T-cell (primary cell): ENCODE measurements around the gene KLHL26. TPM values are rescaled to one million over a fixed set of nuclear protein-coding genes. Genes with fewer than 3 reads are reported as not detected.

Experiments
- ATAC-seq, 4 experiments: fragments of 200-7000 bp in 3 of 4; fragments of 150-1000 bp in 1 of 4; cut with Tn5 transposase; replicated peaks in 1 of 4; 1 replicate in 3 of 4; 2 replicates in 1 of 4; pipeline ENCODE4 v1.10.0; 2021; ENCODE audit warnings: moderate library complexity in 3 of 4, mild to moderate bottlenecking in 2 of 4, moderate number of reproducible peaks in 1 of 4
- CTCF ChIA-PET, 2 donors: fragments of 300-600 bp; sonication (Branson Sonifier 250); formaldehyde crosslinking; loops; one replicate each; lab custom pipeline; 2022; ENCODE audit warnings: antibody characterized with exemption in 2 of 2; lab: Charles Lee
- POLR2A ChIA-PET, 2 donors: fragments of 300-600 bp; sonication (Branson Sonifier 250); formaldehyde crosslinking; loops; one replicate each; lab custom pipeline; 2022; ENCODE audit warnings: antibody characterized with exemption in 2 of 2; lab: Charles Lee
- DNase-seq, 35 experiments: peaks; one replicate each; pipeline versions ENCODE4 v3.0.0 to v3.0.0-alpha.2; 2013 to 2023
- H3K27ac ChIP-seq: one replicate; pipeline ENCODE4 v1.5.1; 2013; ENCODE audit warnings: low read length
- H3K27me3 ChIP-seq, 2 experiments: replicated peaks in 1 of 2; 1 replicate in 1 of 2; 2 replicates in 1 of 2; pipeline versions ENCODE4 v1.6.1 to v1.7.0; 2013; ENCODE audit warnings: low read length in 1 of 2, mixed read lengths in 1 of 2; ENCODE audit not compliant: control insufficient read depth in 2 of 2, insufficient read depth in 2 of 2; ENCODE audit errors: extremely low read depth in 1 of 2
- H3K36me3 ChIP-seq, 2 donors: 1 replicate in 1 of 2; 2 replicates in 1 of 2; pipeline versions ENCODE4 v1.6.1 to v1.7.0; 2013; ENCODE audit warnings: low read length in 1 of 2; ENCODE audit not compliant: control insufficient read depth in 2 of 2, insufficient read depth in 1 of 2; ENCODE audit errors: extremely low read depth in 1 of 2
- H3K4me1 ChIP-seq, 2 experiments: 1 replicate in 1 of 2; 2 replicates in 1 of 2; pipeline versions ENCODE4 v1.6.1 to v1.7.0; 2013; ENCODE audit warnings: low read length in 2 of 2, mixed read lengths in 1 of 2; ENCODE audit not compliant: insufficient read depth in 2 of 2, control insufficient read depth in 1 of 2; ENCODE audit errors: extremely low read depth in 1 of 2
- H3K4me3 ChIP-seq, 2 donors: 1 replicate in 1 of 2; 2 replicates in 1 of 2; pipeline versions ENCODE4 v1.5.1 to v1.7.0; 2013; ENCODE audit warnings: mild to moderate bottlenecking in 2 of 2, low read length in 1 of 2, moderate library complexity in 1 of 2; ENCODE audit not compliant: control insufficient read depth in 1 of 2; ENCODE audit errors: extremely low read depth in 1 of 2
- H3K9me3 ChIP-seq: 2 replicates; pipeline ENCODE4 v1.7.0; 2013
- H3K27ac Mint-ChIP-seq, 2 donors: one replicate each; pipeline ENCODE4 v1.8.0; 2020 to 2021; ENCODE audit warnings: mild to moderate bottlenecking in 2 of 2, mixed read lengths in 2 of 2
- H3K27me3 Mint-ChIP-seq, 2 donors: one replicate each; pipeline ENCODE4 v1.8.0; 2021 to 2022; ENCODE audit warnings: mixed read lengths in 2 of 2
- H3K36me3 Mint-ChIP-seq: one replicate; pipeline ENCODE4 v1.8.0; 2021; ENCODE audit warnings: mixed read lengths
- H3K4me1 Mint-ChIP-seq, 3 donors: one replicate each; pipeline ENCODE4 v1.8.0; 2020 to 2022; ENCODE audit warnings: mixed read lengths in 3 of 3, mild to moderate bottlenecking in 1 of 3
- H3K4me3 Mint-ChIP-seq, 3 donors: one replicate each; pipeline ENCODE4 v1.8.0; 2020 to 2022; ENCODE audit warnings: mild to moderate bottlenecking in 3 of 3, mixed read lengths in 3 of 3, moderate library complexity in 3 of 3
- H3K9me3 Mint-ChIP-seq, 3 donors: one replicate each; pipeline ENCODE4 v1.8.0; 2020 to 2022; ENCODE audit warnings: mixed read lengths in 3 of 3
- WGBS: methylation state at CpG from one replicate; pipeline ENCODE4 v1.1.5; 2013; ENCODE audit warnings: missing lambda C conversion rate; ENCODE audit not compliant: insufficient coverage; 5-methylcytosine and 5-hydroxymethylcytosine counted together
- total RNA-seq, 35 experiments: library from RNA in 6 of 35; stranded (reverse) in 6 of 35; fragments of 120-200 nt in 1 of 35; gene quantifications; one replicate each; pipeline versions ENCODE4 v1.2.1 to v1.2.4 and lab custom pipeline; 2013 to 2026

The KLHL26 gene
- total RNA-seq, 5 donors from 2014 or later (not counting 1 experiment from before 2014, with no cell fraction given), result 8.8 to 16.4 (median 14.1) TPM

DNA sequence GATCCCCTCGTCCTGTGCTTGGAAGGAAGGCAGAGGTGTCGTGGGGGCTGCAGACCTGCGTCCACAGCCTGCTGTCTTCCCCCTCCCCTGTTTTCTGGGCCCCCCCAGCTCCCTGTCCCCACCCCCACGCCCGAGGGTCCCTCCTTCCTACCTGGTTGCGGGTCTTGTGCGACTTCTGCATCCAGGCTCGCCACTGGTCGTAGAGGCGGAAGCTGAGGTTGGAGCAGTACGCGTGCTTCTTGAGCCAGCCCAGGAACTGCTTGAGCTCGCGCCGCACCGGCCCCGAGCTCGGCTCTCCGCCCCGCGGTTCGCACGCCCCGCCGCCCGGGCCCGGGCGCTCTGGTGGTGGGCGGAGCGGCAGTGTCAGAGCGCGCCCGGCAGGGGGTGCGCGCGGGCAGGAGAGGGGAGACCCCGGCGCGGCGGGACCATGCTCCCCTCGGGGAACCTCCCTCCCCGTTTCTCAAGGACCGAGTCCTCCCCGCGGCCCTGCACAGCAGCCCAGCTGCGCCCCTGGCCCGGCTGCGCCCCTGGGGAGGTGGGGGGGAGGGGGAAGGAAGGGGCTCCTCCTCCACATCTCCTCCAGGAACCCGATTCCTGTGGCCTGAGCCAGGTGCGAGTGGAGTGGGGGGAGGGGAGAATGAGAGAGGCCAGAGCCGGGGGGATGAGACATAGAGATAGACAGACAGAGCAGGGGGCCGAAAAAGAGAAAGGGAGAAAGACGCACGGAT is 42.6 kb upstream of the KLHL26 start:
- Histone ChIP-seq H3K9me3 (no peaks in the 10 kb centered on the region), H3K36me3 (peaks cover 8 to 12% of the 10 kb centered on the region in 2 donors), H3K27ac (no peak overlapping the region), H3K4me3 (peak overlapping the region; percentile 47 to 51), H3K4me1 (peaks cover 11 to 46% of the 10 kb centered on the region in 2 experiments), H3K27me3 (peaks cover 0 to 27% of the 10 kb centered on the region in 2 experiments)
- H3K4me3 Mint-ChIP-seq, result peak overlapping the region; percentile 64 to 76 (median 65)
- ChIA-PET POLR2A (interaction anchor here in 1 of 2 donors (0.6 kb wide), 1 partner anchor 261 kb away, joined by 3 read pairs; no protein-coding TSS in a partner anchor), CTCF (interaction anchor here (0.5 to 1.2 kb wide), 8 partner anchors 12 to 798 kb away, joined by 3 to 13 read pairs (median 4); no protein-coding TSS in a partner anchor)
- DNase-seq, result peak; percentile 51 to 88 (median 70)
- peak; percentile 74 to 84 (median 77) for ATAC-seq
- WGBS, result 2% methylated on average over 43 of the region's 54 CpGs
- H3K27me3 Mint-ChIP-seq, result peaks cover 3 to 9% of the 10 kb centered on the region in 2 donors
- peaks cover 3% of the 10 kb centered on the region for H3K36me3 Mint-ChIP-seq
- H3K9me3 Mint-ChIP-seq, result no peaks in the 10 kb centered on the region
- peaks cover 25 to 33% (median 28%) of the 10 kb centered on the region in 3 donors for H3K4me1 Mint-ChIP-seq
- peak overlapping the region in 1 of 2 donors; percentile 74 for H3K27ac Mint-ChIP-seq

DNA sequence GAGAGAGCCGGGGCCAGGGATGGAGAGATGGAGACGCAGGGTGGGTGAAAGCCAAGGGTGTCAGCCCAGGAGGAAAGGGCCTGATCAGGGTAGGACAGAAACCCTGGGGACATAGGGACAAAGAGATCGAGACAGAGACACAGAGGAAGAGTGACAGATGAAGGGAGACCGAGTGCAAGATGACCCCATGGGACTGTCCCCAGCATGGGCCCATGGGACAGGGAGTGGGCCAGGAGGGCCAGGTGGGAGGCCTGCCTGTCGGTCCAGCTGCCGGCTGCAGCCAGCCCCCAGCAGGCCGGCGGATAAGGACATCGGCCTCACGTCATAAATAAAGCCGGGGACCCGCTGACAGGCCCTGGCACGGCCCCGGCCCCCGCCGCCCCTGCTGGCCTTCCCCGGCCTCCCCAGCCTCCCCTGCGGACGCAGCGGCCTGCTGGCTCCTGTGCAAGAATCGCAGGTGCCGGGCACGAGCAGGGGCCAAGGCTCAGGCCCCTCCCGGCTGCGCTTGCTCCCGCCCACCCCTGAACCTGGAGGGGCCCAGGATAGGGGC is 41.9 kb upstream of the KLHL26 start:
- H3K27ac Mint-ChIP-seq, result peak overlapping the region in 1 of 2 donors; percentile 74
- H3K27me3 Mint-ChIP-seq, result peaks cover 5 to 15% of the 10 kb centered on the region in 2 donors
- POLR2A ChIA-PET, result interaction anchor here in 1 of 2 donors (0.6 kb wide), 1 partner anchor 260 kb away, joined by 3 read pairs; no protein-coding TSS in a partner anchor
- ATAC-seq (peak in 2 of 4 experiments; percentile 3 to 12), DNase-seq (no peak)
- Histone ChIP-seq H3K36me3 (peaks cover 8 to 12% of the 10 kb centered on the region in 2 donors), H3K4me1 (peaks cover 6 to 39% of the 10 kb centered on the region in 2 experiments), H3K4me3 (peak overlapping the region; percentile 47 to 51), H3K27ac (no peak overlapping the region), H3K27me3 (peaks cover 0 to 34% of the 10 kb centered on the region in 2 experiments), H3K9me3 (no peaks in the 10 kb centered on the region)
- peaks cover 3% of the 10 kb centered on the region for H3K36me3 Mint-ChIP-seq
- no peaks in the 10 kb centered on the region for H3K9me3 Mint-ChIP-seq
- CTCF ChIA-PET, result interaction anchor here (0.5 to 1.2 kb wide), 4 partner anchors 55 to 799 kb away, joined by 3 to 4 read pairs (median 3); no protein-coding TSS in a partner anchor
- H3K4me1 Mint-ChIP-seq, result peaks cover 21 to 29% (median 23%) of the 10 kb centered on the region in 3 donors
- H3K4me3 Mint-ChIP-seq, result peak overlapping the region; percentile 64 to 76 (median 65)
- 48% methylated on average over 16 of the region's 26 CpGs for WGBS

DNA sequence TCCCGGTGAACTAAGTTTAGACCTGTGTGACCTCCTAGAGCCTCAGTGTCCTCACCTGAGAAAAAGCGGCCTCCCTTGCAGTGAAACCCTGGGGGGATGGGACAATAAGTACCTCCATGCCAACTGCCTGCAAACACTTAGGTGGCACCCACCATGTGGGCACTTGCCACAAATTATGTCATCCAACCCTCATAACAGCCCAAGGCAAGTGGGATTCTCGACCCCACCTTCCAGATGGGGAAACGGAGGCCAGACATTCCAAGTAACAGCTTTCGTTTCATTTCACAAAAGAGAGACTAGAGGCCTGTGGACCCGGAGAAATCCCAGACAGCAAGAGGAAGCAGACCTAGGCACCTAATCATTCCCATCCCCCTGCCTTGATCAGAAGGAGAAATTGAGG is 41.4 kb upstream of the KLHL26 start:
- peaks cover 5 to 19% of the 10 kb centered on the region in 2 donors for H3K27me3 Mint-ChIP-seq
- ChIA-PET CTCF (no interaction called here), POLR2A (no interaction called here)
- DNase-seq (no peak), ATAC-seq (no peak)
- H3K27me3 ChIP-seq, result peaks cover 0 to 37% of the 10 kb centered on the region in 2 experiments
- peaks cover 8 to 11% of the 10 kb centered on the region in 2 donors for H3K36me3 ChIP-seq
- WGBS, result 85% methylated on average over 4 of the region's 6 CpGs
- H3K9me3 Mint-ChIP-seq, result no peaks in the 10 kb centered on the region
- H3K9me3 ChIP-seq, result no peaks in the 10 kb centered on the region
- peaks cover 3% of the 10 kb centered on the region for H3K36me3 Mint-ChIP-seq
- H3K4me3 ChIP-seq, result no peak overlapping the region
- H3K4me1 Mint-ChIP-seq, result peaks cover 17 to 23% (median 17%) of the 10 kb centered on the region in 3 donors
- peak overlapping the region; percentile 21 to 76 (median 28) for H3K4me3 Mint-ChIP-seq
- H3K27ac ChIP-seq, result no peak overlapping the region
- H3K4me1 ChIP-seq, result peaks cover 3 to 34% of the 10 kb centered on the region in 2 experiments
- H3K27ac Mint-ChIP-seq, result peak overlapping the region in 1 of 2 donors; percentile 44

DNA sequence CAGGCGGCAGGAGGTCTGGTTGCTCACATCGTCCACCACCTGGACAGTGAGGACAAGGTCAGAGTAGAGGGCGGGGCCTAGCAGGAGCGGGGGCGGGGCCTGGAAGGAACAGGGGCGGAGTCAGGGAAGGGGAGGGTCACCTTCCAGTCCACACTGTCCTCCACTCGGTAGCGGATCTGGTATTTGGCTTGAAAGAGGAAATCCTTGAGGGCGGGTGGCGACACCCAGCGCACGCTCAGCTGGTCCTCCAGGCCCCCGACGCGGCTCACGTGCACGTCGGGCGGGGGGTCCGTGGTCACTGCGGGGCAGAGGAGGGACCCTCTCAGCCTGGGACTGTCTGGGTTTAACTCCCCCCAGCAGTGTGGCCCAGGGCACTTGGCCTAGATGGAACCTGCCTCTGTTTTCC is 40.1 kb upstream of the KLHL26 start:
- DNase-seq (no peak), ATAC-seq (no peak)
- no peak overlapping the region for H3K4me3 ChIP-seq
- 14% methylated on average over 15 of the region's 21 CpGs for WGBS
- H3K4me3 Mint-ChIP-seq, result peak overlapping the region in 2 of 3 donors; percentile 6 to 27
- peaks cover 3 to 27% of the 10 kb centered on the region in 2 experiments for H3K4me1 ChIP-seq
- H3K9me3 Mint-ChIP-seq, result no peaks in the 10 kb centered on the region
- CTCF ChIA-PET, result interaction anchor here (0.6 kb wide), 2 partner anchors 22 to 1761 kb away, joined by 3 to 5 read pairs; no protein-coding TSS in a partner anchor
- H3K36me3 ChIP-seq, result peaks cover 3 to 5% of the 10 kb centered on the region in 2 donors
- no peaks in the 10 kb centered on the region for H3K9me3 ChIP-seq
- no peaks in the 10 kb centered on the region for H3K36me3 Mint-ChIP-seq
- peaks cover 0 to 46% of the 10 kb centered on the region in 2 experiments for H3K27me3 ChIP-seq
- no peak overlapping the region for H3K27ac ChIP-seq
- no peak overlapping the region for H3K27ac Mint-ChIP-seq
- peaks cover 11 to 29% of the 10 kb centered on the region in 2 donors for H3K27me3 Mint-ChIP-seq
- H3K4me1 Mint-ChIP-seq, result peaks cover 10 to 16% (median 13%) of the 10 kb centered on the region in 3 donors
- POLR2A ChIA-PET, result no interaction called here

DNA sequence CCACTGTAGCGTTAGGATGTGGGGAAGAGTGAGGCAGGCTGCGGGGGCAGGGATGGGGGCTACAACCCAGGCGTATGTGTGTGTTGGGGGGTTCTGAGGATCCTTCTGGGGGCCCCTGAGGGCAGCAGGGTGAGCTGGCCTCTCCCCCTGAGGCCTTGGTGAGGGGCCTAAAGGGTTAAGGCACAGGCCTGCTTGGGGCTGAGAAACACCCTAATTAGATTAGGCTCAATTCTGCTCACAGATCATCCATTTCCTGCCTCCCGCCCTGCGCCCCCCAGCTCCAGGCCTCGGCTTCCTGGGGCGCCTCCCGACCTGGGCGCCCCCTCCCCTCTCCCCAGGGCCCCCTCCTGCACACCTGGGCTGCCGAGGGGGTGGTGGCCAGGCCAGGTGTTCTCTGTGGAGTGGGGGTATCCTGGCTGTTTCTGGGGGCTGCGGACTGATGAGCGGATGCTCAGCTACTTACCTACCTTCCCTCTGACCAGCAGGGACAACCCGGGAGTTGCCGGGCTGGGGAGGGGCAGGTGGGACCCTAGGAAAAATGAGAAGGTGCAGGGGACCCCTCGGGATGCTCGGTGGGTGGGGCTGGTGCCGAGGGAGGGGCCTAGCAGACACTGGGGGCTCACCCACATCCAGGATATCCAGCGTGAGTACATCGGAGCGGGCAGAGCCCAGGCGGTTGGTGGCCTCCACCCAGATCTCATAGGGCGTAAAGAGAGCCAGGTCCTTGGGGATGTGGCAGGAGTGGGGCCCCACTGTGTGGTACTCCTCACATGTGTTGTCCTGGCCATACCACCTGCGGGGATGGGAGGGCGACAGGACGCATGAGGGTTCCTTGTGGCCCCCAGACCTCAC is 38.8 kb upstream of the KLHL26 start:
- Mint-ChIP-seq H3K9me3 (no peaks in the 10 kb centered on the region), H3K4me3 (no peak overlapping the region), H3K4me1 (peaks cover 11 to 17% (median 13%) of the 10 kb centered on the region in 3 donors), H3K27me3 (peaks cover 20 to 39% of the 10 kb centered on the region in 2 donors), H3K36me3 (no peaks in the 10 kb centered on the region), H3K27ac (no peak overlapping the region)
- no peak overlapping the region for H3K4me3 ChIP-seq
- no peak for DNase-seq
- no peak overlapping the region for H3K27ac ChIP-seq
- H3K27me3 ChIP-seq, result peaks cover 0 to 57% of the 10 kb centered on the region in 2 experiments
- H3K4me1 ChIP-seq, result peaks cover 3 to 27% of the 10 kb centered on the region in 2 experiments
- no peaks in the 10 kb centered on the region for H3K9me3 ChIP-seq
- CTCF ChIA-PET, result interaction anchor here in 1 of 2 donors (0.7 kb wide), 1 partner anchor 318 kb away, joined by 3 read pairs; no protein-coding TSS in a partner anchor
- 71% methylated on average over 13 of the region's 25 CpGs for WGBS
- H3K36me3 ChIP-seq, result no peaks in the 10 kb centered on the region
- POLR2A ChIA-PET, result no interaction called here
- no peak for ATAC-seq
